ENCODE measurements around the gene BTN2A1.

The BTN2A1 gene

DNA sequence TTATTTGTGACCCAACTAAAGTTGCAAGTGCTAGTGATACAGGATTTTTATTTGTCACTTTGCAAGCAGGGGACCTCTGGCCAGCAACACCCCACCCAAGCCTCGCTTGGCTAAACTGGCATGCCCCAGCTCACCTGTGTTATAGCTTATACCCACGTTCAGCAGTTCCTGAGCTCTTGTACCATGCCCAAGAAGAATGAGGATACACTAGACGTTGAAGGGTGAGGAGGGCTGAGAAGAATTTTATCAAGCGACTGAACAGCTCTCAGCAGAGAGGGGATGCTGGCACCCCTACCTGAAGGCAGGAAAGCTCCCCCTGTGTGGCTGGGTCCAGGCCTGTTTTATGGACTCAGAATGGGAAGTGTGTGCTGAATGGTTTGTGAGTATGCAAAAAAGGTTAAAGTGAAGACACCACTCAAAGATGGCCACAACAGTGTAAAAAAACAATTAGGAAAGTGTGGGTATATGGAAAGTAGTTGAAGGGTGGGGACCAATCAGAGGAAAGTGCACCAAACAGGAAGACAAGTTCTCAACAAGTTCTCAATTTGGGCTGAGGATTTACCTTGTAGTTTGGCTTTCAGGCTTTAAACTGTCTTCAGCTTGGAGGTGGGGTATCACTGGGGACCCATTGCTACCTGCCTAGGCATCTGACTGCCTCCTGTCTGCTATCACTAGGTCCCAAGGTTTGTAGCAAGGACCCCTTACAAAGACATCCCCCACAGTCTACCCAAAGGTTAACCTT is 15.0 kb downstream of the BTN2A1 start:
- DNase-seq, result peak; percentile 38

DNA sequence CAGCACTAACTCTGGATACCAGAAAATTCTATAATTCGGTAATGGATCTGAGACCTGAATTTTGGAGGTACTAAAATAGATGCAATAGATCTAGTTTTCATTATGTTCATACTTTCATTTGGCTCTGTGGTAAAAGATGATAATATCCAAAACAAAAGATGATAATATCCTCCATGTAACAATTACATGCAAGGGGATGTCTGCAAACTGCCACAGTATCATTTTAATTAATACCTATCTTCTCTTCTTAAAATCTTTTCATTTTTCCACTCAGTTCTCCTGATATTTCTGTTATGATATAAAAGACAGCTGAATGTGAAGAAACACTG is 15.6 kb downstream of the BTN2A1 start:
- DNase-seq, result no peak

DNA sequence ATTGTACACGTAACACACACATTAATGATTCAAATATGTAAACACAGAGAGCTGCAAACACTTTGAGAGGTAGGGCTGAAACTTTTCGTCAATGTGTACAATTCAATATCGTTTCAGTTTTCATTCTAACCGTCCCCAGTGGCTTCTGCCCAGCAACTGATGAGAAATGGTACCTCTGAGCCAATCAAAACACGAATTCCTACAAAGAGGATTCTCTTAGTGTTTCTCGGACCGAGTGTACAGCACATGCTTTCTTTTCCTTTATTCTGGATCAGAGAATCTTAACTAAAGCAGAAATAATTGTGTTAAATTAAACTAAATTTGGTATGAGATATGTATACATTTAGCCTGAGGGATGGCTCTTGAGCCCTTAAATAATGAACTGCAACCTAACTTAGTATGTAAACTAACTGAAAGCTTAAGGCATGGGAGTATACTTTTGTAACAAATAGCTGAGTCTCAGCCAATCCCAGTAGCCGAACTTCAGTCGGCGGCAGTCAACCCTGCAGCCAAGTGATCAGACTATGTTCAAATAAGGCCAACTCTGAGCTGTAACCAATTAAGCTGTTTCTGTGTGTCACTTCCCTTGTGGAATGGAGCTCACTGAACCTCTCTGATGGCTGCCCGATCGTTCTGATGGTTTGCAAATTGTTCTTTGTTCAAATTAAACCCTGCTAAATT is 16.1 kb downstream of the BTN2A1 start:
- DNase-seq, result peak; percentile 94

DNA sequence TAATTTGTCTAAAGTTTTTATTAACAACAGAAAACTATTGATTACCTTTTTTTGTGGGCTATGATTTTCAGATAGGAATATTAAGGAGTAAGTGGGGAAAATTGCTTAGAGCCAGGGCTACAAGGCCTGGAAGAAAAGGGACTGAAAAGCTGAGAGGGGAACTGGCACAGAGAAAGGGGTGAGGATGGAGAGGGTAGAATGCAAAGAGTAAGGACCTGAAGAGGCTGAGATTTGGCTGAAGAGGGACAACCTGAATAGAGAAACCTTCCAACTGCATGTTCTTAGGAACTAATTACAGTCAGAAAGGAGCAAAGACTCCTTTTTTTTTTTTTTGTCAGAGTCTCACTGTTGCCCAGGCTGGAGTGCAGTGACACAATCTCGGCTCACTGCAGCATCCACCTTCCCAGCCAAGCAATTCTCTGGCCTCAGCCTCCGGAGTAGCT is 16.7 kb downstream of the BTN2A1 start:
- no peak for DNase-seq

DNA sequence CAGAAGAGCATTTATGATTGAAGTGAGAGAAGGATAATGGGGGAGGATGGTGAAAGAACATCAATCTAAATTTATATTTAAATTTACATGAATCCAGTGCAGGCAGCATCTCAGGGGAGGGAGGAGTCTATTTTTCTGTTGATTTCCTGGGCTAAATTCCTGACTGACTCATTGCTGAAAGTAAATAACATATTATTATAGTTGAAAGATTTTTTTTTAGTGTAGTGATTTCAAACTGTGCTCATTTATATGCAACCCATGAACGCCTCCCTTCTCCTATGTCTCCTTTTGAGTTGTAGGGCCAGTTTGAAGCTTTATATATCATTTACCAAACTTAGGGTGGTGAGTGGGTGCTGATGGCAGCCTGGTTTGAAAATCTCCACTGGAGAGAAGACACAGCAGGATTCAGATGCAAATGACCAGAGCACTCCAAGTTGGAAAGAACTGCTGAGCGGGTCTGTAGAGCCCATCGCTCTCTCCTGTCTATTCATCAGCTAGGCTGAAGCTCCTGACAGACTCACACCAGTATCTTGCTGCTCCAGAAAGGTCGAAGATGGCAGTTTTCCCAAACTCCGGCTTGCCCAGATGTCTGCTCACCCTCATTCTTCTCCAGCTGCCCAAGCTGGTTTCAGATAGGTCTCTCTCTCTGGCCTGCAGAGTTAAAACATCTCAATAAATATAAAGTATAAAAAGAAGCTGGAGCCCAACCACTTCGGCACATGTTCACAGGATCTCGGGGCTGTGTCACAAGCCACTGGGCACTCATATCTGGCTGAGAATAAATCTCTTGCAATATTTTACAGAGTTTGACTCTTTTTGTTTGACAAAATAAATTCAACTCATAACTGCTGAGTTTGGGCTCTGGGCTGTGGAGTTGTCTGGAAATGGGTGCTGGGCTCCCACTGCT is 18.3 kb downstream of the BTN2A1 start:
- DNase-seq, result no peak

DNA sequence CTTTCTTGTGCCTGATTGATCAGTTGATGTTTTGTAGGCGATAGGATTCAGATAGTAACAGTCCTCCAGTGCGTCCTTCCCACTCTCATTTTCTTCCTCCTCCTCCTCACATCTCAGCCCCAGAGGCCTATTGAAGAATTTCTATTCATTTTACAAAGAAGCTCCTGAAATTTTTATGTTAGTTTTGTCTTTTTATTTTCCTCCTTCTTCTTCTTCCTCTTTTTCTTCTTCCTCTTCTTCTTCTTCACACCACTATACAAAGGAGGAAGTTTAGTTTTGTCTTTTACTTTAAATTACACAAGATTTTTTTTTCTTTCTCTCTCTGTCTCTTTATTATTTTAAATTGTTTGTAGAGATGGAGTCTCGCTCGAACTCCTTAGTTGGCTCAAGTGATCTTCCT is 19.1 kb downstream of the BTN2A1 start:
- DNase-seq, result no peak

DNA sequence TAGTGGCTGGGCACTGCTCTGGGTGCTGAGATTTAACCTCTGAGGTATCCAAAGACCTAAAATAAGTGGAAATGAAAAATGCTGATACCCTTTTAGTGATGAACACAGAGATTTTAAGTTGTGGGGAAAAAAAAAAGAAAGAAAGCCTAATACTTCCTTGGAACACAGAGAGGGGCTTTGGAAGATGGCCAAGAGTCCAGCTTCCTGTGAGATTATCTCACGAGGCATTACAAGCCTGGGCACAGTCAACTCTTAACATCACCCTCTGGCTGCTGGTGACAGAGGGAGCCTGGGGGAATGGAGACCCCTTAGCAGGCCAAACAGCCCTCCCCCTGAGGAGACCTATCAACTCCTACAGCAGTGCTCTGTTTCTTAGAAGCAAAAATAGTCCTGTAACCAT is 19.7 kb downstream of the BTN2A1 start:
- DNase-seq, result no peak

DNA sequence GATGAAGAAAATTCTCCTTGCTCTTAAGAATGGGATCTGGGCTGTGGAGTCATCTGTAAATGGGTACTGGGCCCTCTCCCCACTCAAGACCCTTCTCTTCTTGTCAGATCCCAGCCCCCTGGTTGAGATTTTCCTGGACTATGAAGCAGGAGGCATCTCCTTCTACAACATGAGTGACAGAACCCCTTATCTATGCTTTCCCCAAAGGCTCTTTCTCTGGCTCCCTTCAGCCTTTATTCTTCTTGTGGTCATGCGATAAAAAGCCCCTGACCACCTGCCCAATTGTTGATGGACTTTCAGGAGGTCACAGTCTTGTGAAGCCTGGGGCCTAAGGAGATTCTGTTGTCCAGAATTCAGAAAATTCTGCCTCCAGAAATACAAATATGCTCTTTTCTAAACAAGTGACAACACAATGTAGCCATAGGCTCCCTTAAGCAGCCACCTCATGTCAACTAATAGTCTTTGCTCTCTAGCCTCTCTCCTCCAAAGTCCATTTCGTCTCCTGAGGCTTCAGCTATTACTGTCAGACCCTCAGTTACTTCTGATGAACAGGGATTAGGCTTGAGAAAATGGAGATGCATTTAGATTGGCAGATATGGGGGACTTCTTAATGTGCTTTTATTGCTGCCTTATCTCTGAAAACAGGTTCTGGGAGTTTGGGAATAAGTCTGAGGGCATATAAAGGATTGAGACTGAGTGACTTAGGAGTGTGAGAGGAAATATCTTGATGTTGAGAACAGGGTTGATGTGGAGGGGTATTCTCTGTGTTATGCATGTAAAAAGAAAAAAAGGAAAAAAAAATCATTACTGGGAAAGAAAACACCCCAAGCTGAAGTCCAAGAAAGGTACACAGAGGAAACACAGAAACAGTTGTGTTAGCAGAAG is 20.6 kb downstream of the BTN2A1 start:
- no peak for DNase-seq

DNA sequence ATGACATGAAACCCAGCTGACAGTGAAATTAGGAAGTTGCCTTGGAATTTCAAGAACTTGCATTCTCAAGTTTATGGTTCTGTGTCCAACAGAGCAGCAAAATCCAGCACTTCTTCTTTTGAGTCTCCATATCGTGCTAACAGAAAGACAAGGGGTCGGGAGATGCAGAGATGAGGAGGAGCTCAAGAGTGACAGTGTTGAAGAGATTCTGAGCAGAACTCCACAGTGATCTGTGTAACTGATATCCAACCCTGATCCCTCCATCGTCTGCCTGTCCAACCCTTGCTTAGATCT is 21.2 kb downstream of the BTN2A1 start:
- DNase-seq, result no peak

DNA sequence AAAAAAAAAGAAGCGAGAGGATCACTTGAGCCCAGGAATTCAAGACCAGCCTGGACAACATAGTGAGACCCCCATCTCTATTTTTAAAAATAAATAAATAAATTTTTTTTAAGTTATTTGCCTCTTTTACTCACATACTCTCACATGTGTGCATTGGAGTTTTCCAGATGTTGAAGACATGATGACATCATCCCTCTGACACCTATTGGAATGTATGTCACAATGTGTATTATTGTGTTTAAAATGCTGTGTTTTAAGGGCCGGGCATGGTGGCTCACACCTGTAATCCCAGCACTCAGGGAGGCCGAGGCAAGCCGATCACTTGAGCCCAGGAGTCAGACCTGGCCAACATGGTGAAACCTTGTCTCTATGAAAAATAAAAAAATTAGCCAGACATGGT is 24.6 kb downstream of the BTN2A1 start:
- DNase-seq, result no peak

DNA sequence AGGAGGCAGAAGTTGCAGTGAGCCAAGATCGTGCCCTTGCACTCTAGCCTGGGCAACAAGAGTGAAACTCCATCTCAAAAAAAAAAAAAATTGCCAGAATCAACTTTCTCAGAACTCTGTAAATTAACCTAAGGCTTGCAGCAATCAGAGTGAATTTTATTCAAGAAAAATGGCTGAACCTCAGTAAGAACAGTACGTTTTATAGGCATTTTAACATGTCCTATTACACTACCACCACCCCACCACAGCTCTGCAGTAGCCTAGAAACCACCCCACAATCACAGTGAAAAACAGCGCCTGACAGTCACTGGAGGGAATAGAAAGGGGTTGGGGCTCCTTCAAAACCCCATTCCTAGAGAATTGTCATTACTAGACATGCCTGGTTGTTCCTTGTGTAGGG is 26.0 kb downstream of the BTN2A1 start:
- no peak for DNase-seq

DNA sequence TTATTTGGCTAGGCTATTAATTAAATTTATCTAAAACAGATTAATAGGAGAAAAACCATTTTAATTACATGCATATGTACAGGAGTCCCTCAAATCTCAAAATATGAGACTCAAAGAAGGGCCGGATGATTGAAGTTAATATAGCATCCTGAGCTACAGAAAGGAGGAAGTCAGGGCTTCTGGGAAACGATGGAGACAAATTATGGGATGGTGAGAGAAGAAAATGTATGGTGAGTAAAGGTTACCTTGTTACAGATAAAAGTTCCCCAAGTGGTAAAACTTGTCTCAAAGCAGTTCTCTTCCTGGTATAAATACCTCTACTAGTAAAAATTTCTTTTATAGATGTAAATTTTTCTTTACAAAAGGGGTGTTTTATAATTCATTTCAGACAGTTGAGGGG is 26.4 kb downstream of the BTN2A1 start:
- no peak for DNase-seq

DNA sequence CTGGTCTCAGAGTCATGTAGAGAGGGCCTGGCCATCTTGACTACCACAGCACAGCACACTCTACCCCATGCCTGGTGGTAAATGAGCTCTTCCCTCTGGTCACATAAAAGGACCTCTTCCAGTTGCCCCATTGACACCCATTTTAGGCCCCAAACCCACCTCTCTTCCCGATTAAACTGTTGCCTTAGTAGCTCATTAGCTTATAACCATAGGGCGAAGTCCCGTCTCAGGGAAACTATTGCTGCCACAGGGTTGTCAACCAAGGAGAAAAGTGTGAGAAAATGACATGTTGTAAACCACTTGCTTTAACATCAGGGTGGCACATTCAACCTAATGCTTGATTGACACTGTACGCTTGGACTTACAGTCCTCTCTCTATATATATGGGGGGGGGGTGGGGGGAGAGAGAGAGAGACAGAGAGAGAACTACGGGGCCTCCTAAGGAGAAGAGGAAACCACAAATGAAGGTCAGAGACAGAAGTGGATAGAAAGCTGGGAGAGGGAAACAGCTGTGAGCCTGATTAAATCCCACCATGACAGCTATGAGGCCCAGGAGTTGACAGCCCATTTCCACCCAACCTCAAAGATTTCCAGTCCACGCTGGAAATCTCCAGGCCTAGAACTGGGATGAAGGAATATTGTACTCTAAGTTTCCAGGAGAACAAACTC is 27.5 kb downstream of the BTN2A1 start:
- no peak for DNase-seq

DNA sequence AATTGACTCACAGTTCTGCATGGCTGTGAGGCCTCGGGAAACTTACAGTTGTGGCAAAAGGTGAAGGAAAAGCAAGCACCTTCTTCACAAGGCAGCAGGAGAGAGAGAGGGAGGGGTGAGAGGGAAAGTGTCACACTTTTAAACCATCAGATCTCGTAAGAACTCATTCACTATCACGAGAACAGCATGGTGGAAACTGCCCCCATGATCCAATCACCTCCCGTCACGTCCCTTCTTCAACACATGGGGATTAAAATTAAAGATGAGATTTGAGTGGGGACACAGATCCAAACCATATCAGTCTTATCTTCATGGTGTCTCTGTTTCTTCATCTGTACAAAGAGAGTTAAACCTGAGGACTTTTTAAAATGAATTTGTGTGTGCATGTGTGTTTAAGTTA is 28.6 kb downstream of the BTN2A1 start:
- DNase-seq, result no peak

DNA sequence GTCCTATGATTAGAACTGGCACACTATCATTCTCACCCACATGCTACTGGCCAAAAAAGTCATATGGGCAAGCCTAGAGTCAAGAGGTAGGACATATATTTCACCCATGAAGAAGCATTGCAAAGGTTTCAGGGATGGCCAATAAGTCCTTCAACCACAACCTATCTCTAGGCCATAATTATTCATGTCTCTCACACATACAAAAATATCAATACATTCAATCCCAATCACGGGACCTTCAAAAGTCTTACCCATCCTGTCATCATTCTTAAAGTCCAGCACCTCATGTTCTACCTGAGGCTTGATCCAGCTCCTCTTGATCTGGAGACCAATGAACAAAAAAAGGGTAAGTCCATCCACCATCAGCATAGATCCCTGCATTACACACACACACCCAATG is 29.7 kb downstream of the BTN2A1 start:
- DNase-seq, result no peak

DNA sequence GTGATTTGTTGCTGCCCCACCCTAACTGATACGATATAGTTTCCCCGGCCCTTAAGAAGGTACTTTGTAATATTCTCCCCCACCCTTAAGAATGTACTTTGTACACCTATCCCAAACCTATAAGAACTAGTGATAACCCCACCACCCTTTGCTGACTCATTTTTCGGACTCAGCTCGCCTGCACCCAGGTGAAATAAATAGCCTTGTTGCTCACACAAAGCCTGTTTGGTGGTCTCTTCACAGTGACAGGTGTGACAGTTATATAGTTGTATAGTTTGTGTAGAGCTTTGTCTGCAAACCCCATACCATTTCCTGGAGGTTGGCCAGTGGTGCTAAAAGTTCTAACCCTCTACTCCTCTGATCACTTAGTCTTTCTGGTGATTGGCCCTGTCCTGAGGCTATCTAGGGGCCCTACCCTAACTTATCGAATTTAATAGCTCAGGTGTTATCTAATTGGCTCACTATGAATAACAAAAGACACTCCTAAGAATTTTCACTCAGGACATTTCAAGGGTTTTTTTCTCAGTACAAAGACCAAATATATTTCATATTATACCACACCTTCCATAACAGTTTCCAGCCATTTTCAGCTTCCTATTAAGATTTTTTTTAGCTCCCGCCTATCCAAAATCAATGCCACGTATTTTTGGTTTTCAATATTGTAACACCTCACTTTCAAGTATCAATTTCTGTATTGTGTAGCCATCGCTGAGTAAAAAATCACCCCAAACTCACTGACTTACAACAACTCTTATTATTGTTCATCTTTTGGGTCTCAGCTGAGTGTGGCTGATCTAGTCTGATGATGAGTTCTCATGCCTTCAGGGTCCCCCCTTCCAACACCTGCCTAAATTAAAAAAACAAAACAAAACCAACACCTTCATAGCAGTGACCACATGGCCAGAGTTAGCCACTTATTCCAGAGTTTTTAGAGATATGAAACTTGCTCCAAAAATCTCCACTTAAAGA is 32.5 kb downstream of the BTN2A1 start:
- DNase-seq, result no peak

DNA sequence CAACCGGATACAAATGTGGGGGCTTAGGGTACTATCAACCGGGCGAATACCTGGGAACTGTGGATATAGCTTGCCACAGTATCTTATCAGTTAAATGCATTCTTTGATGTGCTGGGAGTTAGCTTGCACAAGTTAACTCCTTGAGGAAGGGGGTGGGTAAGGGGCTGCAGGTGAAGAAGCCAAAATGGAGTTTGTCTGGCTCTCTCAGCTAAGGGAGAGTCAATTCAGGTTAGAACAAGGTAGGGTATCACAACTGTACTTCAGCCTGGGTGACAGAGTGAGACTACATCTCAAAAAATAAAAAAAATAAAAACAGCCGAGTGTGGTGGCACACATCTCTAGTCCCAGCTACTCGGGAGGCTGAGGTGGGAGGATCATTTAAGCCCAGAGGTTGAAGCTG is 33.8 kb downstream of the BTN2A1 start:
- DNase-seq, result no peak

DNA sequence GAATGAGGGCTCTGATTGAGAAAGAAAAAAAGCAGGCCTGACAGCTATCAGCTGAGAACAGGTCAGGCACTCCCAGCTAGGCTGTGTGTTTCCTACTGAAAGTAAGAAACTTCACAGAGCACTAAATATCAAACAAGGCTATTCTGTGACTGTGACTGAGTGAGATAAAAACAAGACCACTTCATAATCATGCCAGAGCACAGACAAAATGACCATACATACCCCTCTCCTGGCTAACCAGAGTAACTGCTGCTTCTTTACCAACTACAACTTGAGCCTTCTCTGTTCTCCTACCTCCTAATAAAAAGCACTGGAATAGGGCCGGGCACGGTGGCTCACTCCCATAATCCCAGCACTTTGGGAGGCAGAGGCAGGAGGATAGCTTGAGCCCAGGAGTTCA is 35.5 kb downstream of the BTN2A1 start:
- DNase-seq, result peak; percentile 27

DNA sequence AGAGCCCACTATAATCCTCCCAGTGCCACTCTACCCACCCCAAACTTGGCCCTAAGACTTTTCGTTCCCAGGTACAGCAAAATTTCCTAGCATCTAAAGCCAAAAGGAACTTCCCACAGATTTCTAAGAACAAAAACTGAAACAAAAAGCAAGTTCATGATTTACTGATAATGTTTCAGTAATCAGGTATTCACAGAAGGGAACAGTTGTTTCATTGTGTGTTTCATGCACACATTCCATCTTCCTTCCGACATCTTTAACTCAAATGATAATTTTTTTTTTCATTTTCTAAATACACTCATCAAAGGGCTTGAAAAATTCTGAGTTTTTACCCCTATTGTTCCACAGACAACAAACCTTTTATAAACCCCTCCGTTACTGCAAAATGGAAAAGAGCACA is 36.4 kb downstream of the BTN2A1 start:
- no peak for DNase-seq

DNA sequence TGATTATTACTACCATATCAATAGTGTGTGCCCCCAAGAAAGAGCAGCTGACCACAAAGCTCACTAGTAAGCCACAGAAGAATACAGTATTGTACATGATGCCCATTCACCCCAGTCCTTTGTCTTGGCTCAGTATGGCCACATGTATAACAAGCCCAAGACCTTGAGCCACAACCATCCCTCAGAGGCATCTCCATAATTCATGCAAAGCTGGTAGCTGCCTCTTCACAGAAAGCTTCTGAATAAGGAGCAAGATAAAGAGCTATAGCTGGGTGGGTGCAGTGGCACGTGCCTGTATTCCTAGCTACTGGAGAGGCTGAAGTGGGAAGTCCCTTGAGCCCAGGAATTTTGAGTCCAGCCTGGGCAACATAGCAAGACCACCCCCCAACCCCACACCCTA is 37.5 kb downstream of the BTN2A1 start:
- DNase-seq, result no peak

DNA sequence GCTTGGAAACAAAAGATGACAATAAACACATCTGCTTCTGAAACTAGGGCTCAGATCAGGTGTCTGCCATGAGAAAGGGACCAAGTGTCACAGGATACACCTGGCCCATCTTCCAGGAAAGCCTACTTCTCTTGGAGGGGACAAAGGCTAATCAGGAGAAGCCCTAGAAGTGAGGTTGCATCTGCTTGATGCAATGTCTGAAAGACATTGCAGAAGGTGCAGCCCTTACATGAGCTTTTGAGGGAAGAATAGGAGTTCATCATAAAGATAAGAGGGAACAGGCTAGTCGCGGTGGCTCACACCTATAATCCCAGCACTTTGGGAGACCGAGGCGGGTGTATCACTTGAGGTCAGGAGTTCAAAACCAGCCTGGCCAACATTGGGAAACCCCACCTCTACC is 39.9 kb downstream of the BTN2A1 start:
- no peak for DNase-seq

Data from CD4-positive, alpha-beta T cell treated with Interleukin-10 for 1 hour (primary cell).